OCI-M2 (cell line): ENCODE measurements around the gene ARHGAP24.

Experiments
- DNase-seq: peaks from one replicate; lab custom pipeline; 2025; ENCODE audit not compliant: unreplicated experiment; lab: John Stamatoyannopoulos, UW

The ARHGAP24 gene

DNA sequence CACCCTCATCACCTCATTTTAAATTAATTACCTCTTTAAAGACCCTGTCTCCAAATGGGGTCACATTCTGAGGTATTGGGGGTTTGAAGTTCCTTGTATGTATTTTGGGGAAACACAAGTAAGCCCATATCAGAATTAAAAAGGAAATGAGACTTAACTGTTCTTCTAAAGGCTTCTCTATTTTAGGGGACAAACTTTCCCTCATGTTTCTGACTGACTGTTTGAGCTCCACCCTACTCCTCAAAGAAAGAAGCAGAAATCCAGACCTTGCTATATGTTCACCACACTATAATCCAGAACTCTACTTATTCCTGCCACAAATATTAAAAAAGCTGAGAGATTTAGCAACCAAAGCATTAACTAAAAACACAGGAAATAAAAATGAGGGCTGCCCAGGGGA is 258.8 kb downstream of the ARHGAP24 start:
- DNase-seq: no peak

DNA sequence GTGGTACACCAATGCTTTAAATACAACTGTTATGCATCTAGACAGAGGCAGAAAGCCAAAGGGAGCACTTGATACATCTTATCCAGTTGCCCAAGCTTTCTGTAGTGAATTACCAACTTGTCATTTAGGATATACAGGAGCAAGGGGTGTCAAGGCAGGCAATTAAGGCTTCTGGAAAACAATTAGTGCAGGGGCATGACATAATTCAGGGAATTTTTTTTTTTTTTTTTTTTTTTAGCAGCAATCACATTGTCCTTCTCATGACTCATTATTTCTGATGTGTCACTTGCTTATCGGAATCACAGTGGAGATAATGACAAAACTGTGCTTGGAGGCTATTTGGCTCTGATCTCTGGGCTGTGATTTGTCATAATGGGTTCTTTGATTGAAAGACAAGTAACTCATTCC is 259.5 kb downstream of the ARHGAP24 start:
- no peak for DNase-seq

DNA sequence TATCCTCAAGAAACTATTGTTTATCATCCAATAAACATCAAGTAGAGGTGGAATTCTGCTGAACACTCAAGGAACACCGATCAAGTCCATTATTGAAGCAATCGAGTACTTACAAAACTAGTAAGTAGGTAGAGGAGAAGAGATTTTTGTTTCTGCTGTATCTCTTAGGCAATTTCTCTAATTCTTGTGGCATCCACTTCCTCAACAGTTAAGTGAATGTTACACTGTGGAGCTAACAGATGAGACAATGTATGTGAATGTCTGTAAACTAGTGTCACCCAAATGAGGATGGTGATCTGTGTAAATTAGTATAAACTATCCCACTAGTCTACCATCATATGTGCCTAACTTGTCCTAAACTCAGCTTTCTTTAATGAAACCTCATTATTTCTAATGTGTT is 261.6 kb downstream of the ARHGAP24 start:
- DNase-seq: no peak

DNA sequence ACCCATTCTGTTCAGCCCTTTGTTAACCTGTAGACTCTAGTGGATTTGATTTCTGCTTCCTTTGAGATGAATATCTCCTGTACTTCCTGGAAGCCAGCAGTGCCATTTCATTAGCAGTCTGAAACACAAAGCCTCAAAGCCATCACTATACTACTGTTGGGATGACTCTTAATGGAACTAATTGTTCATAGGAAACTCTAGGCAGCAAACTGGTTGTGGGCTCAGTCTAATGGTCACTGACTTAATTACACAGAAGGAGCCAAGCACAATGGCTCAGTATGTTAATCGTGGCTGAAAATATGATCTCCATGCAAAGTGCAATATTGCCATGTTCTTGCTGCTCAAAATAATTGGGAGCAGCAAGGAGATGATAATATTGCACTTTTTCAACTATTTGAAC is 262.3 kb downstream of the ARHGAP24 start:
- no peak for DNase-seq

DNA sequence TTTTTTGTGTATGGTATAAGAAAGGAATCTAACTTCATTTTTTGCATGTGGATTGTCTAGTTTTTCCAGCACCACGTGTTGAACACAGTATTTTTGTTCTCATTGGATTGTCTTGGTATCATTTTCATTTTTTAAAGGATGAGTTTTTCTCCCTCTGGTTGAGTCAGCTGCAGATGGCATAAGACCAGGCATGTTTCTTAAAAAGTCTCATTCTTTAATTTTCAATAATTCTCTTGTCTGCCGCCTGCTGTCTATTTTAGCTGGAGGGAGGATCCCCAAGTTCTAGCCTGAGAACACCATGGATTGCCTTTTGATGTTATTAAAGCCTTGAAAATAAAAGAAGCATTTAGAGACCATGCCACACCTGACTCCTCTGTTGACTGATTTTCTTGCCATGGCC is 263.8 kb downstream of the ARHGAP24 start:
- no peak for DNase-seq

DNA sequence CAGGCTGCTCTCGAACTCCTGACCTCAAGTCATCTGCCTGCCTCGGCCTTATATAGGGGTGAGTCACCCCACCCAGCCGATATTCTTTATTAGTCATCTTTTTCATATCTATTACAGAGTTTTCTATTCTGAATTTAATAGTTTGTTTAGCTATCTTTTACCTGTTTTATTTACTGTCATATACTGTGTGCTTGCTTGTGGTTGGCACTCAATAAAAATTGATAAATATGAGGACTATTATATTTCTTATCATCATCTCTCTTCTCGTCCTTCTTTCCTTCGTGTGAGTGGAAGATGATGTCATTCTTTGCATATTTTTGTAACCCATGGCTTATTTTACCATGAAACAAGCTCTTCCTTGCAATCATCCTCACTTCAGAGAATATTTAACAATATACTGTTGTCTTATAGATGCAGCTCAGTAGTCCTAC is 265.5 kb downstream of the ARHGAP24 start:
- DNase-seq: no peak

DNA sequence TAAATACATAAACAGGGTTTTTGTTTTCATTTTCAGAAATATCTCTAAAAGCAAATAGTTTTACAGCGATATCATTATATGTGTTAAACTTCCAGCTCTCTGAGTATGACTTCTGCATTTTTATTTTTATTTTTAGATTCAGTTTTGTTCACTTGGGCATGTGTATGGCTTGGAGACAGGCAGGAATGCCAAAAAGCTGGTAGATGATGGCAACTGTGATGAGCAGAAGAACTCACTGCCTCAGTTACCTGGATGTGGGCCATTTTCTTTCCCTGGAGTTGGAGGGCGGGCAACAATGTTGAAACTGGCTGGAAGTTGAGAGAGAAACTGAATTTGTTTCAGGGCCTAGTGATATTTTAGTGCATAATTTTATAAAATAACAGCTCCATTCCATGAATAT is 266.4 kb downstream of the ARHGAP24 start:
- DNase-seq: no peak

DNA sequence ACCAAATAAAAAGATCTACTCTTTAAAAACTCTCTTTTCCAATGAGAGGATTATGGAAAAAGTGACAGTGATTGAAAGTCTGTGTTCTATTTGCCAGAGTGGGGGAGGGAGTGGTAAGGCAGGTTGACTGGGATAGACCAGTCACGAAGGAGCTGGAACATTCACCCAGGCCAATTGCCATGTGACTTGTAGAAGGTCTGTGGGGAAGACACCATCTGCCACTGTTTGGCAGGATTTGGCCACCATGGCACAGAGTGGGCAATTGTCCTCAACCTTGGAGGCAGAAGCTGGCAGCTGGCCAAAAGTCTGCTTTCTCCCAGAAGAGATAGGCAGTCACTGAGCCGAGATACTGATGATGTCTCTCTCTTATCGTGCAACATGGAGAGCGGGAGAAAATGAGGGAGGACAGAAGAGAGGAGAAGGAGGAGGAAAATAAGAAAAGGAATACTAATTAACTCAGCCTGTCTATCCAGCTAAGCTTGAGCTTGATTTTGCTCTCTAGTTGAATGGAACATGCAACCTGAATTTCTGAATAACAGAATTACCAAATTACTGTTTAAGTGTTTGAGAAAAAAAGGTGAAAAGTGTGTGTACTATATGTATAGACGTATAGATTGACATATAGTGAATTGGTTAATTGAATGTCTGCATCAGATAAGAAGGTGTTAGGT is 267.1 kb downstream of the ARHGAP24 start:
- DNase-seq: no peak

DNA sequence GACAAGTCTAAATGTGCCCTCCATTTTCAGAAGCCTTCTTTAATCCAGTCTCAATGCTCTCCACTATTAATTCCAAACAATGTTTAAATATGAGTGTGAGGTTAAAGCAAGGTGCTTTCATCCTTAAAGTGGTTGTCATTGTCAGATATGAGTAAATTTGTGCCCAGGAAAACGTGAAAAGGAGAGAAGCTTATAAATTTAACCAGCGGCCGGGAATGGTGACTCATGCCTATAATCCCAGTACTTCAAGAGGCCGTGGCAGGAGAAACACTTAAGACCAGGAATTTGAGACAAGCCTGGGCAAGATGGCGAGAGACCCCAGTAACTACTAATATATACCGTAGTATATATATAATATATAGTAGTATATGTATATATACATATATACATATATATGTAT is 270.0 kb downstream of the ARHGAP24 start:
- no peak for DNase-seq

DNA sequence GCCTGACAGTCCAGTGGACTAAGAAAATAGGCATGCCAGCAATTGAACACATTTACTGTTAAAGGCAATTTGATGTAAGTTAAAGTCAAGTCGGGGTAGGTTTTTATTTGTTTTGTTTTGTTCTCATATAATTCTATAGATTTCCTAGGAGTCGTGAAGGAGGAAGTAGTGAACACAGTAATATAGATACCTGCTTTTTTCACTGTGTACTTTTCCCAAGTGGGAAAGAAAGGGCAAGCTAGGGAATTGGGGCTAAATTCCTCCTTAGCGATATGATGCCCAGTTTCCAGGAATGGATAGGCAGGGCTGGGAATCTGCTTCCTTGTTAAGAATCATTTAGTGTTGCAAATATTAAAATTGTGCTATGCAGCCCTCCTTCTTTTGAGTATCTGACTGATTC is 271.0 kb downstream of the ARHGAP24 start:
- DNase-seq: no peak

DNA sequence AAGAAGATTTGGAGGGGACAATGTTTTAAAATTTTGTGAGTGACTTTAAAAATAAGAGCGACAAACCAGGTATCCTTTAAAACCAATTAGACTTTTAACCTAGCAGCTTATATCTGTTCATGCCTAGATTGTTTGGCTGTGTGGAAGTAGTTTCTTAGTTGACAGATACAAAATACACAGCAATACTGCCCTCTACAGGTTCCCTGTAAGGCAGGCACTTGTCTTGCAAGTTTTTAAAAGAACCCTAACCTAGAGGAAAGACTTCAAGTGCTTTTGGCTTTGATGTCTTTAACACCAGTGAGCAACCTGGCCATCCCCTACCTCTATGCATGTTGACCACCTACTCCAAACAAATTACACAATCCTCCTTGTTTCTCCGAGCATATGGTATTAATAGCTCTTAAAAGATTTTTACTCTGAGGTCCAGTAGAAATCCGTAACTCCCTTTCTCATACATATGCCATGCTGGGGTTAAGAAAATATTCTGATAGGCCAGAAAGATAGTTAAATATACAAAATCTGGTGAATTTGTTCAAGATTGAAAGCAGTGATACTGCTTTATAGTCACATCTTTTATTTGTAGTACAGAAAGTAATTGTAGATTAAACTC is 273.0 kb downstream of the ARHGAP24 start:
- DNase-seq: peak; percentile 11

DNA sequence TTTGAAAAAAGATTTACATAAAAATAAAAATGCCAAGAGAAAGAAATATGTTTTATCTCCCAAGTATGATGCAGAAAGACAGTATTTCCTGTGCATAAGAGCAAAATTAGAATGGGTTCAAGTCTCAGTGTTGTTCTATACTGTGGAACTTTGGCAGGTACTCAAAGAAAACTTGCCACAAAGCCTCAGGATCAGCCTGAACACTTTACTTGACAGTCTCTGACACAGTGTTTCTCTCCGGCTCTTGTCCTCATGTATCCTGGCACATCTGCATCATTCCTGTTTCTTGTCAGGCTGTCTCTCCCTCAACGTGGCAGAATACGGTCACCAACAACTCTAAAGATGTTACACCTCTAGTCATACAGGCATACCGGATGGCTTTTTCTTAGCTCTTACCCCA is 273.7 kb downstream of the ARHGAP24 start:
- DNase-seq: no peak

DNA sequence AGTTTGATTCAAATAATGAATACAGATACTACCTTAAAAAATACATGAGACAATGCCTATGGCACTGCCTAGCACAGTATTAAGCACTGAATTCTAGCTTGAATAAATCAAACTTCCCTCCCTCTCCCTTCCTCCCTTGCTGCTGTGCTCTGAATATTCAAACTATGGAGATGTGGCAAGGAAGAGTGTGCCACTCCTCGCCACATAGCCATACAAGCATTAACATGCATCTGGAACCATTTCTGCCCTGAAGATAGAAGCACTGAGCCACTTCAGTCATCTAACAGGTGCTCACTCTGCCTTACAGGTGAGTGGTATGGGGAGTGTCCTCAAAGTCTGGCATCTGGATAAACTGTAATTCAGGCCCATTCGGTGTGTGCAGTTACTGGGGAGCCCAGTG is 276.9 kb downstream of the ARHGAP24 start:
- DNase-seq: no peak

DNA sequence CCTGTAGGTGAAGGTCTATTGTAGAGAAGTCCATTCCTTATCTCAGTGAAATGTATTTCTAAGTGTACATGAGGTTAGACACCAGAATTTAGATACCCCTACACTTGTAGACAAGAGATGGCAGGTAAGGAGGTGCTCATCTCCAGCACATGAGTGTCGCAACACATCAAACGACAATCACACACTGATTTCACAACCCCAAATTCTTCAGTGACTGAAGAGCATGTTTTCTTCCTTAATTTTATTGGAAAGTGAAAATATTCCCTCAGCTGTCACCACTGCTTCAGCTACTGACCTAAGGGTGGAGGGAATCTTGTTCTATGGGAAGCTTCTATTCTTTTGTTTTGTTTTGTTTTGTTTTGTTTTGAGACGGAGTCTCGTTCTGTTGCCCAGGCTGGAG is 280.3 kb downstream of the ARHGAP24 start:
- DNase-seq: no peak

DNA sequence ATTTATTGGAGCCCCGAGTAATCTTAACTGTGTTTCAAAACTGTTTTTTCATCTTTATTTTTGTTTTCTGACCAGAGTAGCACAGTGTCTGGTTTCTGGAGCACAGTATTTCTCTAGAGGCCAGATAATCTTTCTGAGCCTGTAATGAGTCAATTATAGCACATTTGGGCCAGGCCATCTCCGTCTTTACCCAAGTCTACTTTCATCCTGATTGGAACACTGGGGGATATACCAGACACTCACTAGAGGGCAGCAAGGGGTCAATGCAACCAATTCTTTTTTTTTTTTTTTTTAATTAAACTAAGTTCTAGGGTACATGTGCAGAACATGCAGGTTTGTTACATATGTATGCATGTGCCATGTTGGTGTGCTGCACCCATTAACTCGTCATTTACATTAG is 282.0 kb downstream of the ARHGAP24 start:
- DNase-seq: no peak

DNA sequence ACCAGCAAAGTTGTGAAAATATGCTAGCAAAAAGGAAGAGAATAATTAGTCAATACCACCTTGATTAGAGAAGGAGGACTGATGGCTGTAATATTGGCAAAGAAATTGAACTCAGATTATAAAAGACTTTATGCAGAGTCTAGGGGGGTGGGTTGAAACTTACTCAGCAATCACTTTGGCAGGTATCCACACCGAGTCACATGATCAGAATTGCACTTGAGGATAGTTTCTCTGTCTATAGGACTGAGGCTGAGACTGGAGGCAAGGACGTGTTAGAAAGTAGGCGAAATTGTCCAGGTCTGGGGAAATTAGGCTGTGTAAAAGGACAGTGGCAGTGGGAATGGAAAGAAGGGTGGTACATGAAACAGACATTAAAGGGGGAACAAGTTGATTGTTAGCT is 284.4 kb downstream of the ARHGAP24 start:
- no peak for DNase-seq

DNA sequence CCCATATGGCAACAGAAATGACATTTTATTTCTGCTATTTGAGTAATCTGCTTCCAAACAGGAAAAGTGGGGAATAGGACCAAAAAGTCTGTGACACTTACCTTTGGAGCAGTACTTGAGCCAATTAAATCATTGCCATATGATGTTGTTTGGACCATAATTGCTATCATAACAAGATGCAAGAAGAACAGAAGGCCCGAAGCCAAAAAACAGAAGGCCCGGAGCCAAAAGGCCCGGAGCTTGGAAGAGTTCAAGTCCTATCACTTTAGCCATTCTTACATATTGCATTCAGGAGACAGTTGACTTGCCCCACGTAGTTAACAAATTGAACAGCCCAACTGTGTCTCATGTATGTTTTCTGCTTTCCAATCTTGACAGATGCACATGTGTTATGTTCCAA is 285.6 kb downstream of the ARHGAP24 start:
- no peak for DNase-seq

DNA sequence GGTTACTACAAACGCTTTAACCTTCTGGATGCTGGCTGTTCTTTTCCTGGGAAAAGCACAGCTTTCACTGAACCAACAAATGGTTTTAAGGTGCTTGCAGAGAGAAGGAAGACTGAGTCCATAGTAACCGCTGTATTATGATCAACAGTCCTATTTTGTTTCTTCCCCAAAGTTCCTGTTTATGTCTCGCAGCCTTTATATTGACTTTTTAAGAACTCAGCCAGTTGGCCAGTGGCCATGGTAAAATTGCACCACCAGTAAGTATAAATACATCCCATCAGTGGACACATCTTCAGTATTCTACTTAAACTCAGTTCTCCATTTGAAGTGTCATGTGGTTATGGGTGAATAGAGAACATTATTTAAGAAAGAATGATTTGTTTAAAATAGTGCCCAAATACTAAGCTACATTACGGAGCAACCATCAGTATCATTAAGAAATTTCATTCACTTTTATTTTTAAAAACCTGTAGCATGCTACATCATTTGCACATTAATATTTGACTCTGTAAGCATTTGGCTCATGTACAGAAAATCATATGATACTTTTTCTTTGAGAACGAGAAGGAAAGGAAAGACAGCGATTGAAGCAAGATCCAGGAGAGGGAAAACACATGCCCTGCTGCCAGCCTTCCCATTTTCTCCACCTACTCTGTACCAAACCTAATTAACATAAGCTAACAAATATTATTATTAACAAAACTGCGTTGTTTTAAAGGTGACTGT is 287.0 kb downstream of the ARHGAP24 start:
- DNase-seq: no peak

DNA sequence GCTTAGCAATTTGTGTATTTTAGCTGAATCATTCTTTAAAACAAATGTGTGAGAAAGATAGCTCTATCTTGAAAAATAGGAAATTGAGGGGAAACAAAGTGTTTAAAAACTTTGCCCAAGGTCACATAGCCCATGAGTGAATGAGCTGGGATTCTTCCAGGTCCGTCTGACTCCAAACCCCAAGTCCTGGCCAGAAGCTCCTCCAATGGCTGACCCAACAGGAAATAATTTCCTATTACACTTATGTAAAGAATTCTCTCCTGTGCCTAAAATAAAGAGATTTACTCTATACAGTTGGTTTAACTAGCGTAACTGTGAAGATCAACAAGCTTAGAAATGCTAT is 287.6 kb downstream of the ARHGAP24 start:
- no peak for DNase-seq

DNA sequence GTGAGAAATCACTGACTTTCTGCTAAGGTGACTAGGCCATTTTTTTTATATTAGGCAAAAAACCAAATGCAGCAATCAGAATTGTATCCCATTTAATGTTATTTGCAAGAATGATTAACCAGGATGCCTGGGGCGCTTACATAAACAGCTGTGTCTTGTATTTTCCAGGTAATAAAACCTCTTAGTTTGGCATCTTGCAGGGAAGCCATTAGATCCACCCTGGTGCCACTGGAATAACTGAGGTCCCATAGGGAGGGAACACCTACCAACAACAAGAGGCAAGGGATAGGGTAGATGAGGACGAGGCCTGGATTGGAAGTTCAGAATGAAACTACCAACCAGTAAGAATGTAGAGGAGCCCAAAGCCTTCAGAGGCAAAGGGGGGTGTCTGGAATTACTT is 288.3 kb downstream of the ARHGAP24 start:
- DNase-seq: no peak

DNA sequence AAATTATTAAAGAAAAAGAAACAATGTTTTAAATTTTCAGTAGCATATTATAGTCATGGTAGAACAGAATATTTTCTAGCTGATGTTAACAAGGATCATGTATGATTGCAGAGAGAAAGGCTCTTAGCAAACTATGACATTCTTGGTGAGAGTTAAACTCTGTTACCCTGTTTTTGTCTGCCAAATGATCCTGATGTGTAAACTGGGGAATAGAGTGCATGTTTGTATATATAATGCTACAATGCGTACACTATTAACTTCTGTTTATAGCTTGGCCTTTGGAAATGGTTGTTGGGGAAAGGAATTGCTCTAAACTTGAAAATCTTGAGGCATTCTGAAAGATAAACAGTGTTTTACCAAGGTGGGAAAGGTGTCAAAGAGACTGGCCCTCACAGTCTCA is 292.7 kb downstream of the ARHGAP24 start:
- no peak for DNase-seq

DNA sequence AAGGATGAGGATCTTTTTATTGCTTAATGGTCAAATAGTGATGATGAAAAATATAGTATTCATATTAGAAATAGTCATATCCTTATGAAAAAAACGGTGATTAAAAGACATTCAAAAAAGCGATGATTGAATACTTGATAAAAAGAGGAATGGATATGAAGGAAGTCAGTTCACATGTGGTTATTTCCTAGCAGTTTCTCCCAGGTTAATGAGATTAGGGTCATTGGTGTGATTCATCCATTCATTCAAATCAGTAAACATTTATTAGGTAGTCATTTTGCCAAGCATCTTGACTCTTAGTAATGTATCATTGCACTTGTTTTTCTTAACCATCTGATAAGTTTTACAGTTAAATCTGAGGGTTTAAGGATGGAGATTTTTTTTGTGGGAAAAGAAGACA is 294.1 kb downstream of the ARHGAP24 start:
- no peak for DNase-seq

DNA sequence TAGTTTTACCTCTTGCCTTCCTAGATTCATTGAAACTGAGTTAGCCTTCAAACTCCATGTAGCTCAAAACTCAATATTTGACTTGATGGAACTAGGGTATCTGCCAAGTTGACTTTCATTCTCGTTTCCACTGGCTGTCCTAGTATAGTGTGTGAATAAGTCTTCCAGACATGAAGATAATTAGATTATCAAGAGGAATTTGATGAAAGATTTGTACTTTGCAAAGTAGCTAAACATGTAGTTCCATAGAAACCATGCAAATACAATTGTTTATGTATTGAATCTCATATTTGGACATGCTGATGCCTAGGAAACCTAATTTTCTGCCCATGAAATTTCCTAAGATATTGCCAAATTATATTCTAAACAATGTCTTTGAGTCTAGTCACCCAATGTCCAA is 297.5 kb downstream of the ARHGAP24 start:
- DNase-seq: no peak
